Superior temporal gyrus (tissue), 1 donor: ENCODE data around the gene RPL39L.
"Not testable (repeated sequence)": the region's sequence is repeated elsewhere in the genome, so short reads cannot be mapped to it uniquely, and the experiment has no call there.

Experiments used
- DNase-seq: peaks from one replicate; pipeline ENCODE4 v3.0.0-alpha.2; 2016; ENCODE audit errors: extremely low spot score

RPL39L gene

GRCh38 chr3:187139895-187140253, 578 bp upstream of the RPL39L start:
- DNase-seq, result no peak

- DNase-seq, result no peak
Measured at GRCh38 chr3:187136936-187137335, 2.4 kb downstream of the RPL39L start.

- no peak for DNase-seq
Measured at GRCh38 chr3:187136337-187136736, 3.0 kb downstream of the RPL39L start.

- not testable (repeated sequence) for DNase-seq
Measured at GRCh38 chr3:187135172-187135690, 4.1 kb downstream of the RPL39L start.

GRCh38 chr3:187133181-187133580, 6.1 kb downstream of the RPL39L start:
- not testable (repeated sequence) for DNase-seq

- DNase-seq, result no peak
Measured at GRCh38 chr3:187132666-187133065, 6.6 kb downstream of the RPL39L start.

- DNase-seq, result no peak
Measured at GRCh38 chr3:187131981-187132380, 7.3 kb downstream of the RPL39L start.

GRCh38 chr3:187130346-187131066, 8.8 kb downstream of the RPL39L start:
- no peak for DNase-seq

GRCh38 chr3:187125319-187126031, 13.8 kb downstream of the RPL39L start:
- DNase-seq, result no peak

- DNase-seq, result no peak
Measured at GRCh38 chr3:187122261-187122660, 17.0 kb downstream of the RPL39L start.

GRCh38 chr3:187120326-187120725, 19.0 kb downstream of the RPL39L start:
- no peak for DNase-seq

- no peak for DNase-seq
Measured at GRCh38 chr3:187114511-187114910, 24.8 kb downstream of the RPL39L start.

- DNase-seq, result peak; percentile 33
Measured at GRCh38 chr3:187112934-187113793, 26.1 kb downstream of the RPL39L start.

- DNase-seq, result no peak
Measured at GRCh38 chr3:187110156-187110555, 29.1 kb downstream of the RPL39L start.

GRCh38 chr3:187107989-187108388, 31.3 kb downstream of the RPL39L start:
- no peak for DNase-seq

GRCh38 chr3:187105700-187106099, 33.6 kb downstream of the RPL39L start:
- no peak for DNase-seq

GRCh38 chr3:187104933-187105332, 34.4 kb downstream of the RPL39L start:
- DNase-seq, result no peak

- DNase-seq, result no peak
Measured at GRCh38 chr3:187104342-187104741, 35.0 kb downstream of the RPL39L start.

GRCh38 chr3:187103251-187103650, 36.0 kb downstream of the RPL39L start:
- DNase-seq, result no peak

- no peak for DNase-seq
Measured at GRCh38 chr3:187102073-187102634, 37.1 kb downstream of the RPL39L start.

- DNase-seq, result peak; percentile 21
Measured at GRCh38 chr3:187101184-187102072, 37.9 kb downstream of the RPL39L start.
